Gastrocnemius medialis (tissue), 4 donors: Measurements from ENCODE around the gene FCRLB. TPM values are rescaled to one million over a fixed set of nuclear protein-coding genes. Genes with fewer than 3 reads are reported as not detected.

Source experiments
- ATAC-seq, 2 donors: fragments of 150-250 bp; one replicate each; pipeline ENCODE4 v1.9.1; 2016
- DNase-seq, 2 donors: peaks; one replicate each; pipeline ENCODE4 v3.0.0-alpha.2; 2019
- H3K27ac ChIP-seq, 4 donors: fragments of 200-600 bp; sonication (generic); 1 replicate in 1 of 4; 2 replicates in 3 of 4; pipeline ENCODE4 v1.5.1; 2016 to 2018; ENCODE audit warnings: mild to moderate bottlenecking in 2 of 4, moderate library complexity in 1 of 4
- H3K27me3 ChIP-seq, 3 donors: fragments of 200-600 bp; sonication (generic) in 2 of 3; 1 replicate in 1 of 3; 2 replicates in 2 of 3; pipeline versions ENCODE4 v1.5.1 to v1.6.0; 2016 to 2019; ENCODE audit warnings: mild to moderate bottlenecking in 1 of 3, moderate library complexity in 1 of 3
- H3K36me3 ChIP-seq, 2 donors: fragments of 200-600 bp; sonication (generic) in 1 of 2; one replicate each; pipeline ENCODE4 v1.5.1; 2017 to 2018
- H3K4me1 ChIP-seq, 2 donors: fragments of 200-600 bp; sonication (generic) in 1 of 2; one replicate each; pipeline ENCODE4 v1.5.1; 2016 to 2017; ENCODE audit warnings: mild to moderate bottlenecking in 2 of 2
- H3K4me3 ChIP-seq, 4 donors: fragments of 200-600 bp; sonication (generic) in 3 of 4; 1 replicate in 1 of 4; 2 replicates in 3 of 4; pipeline ENCODE4 v1.5.1; 2016 to 2019; ENCODE audit warnings: mild to moderate bottlenecking in 2 of 4
- H3K9me3 ChIP-seq, 3 donors: fragments of 200-600 bp; sonication (generic) in 2 of 3; 1 replicate in 1 of 3; 2 replicates in 2 of 3; pipeline ENCODE4 v1.5.1; 2016 to 2019
- POLR2A ChIP-seq, 2 donors: fragments of 450-650 bp; IDR thresholded peaks; one replicate each; pipeline ENCODE4 v1.6.1; 2017; ENCODE audit warnings: antibody characterized with exemption in 2 of 2, mild to moderate bottlenecking in 2 of 2, moderate library complexity in 2 of 2
- in situ Hi-C, 4 donors: fragments of 200-750 bp; cut with MboI; loops; one replicate each; pipeline versions ENCODE4 v1.15.0 to v1.8.0; 2017; ENCODE audit warnings: low sequenced_read_pairs in 4 of 4
- intact Hi-C: fragments of 100-400 bp; cut with DNase I; formaldehyde crosslinking; loops from one replicate; pipeline ENCODE4 v1.15.1; 2023; ENCODE audit warnings: low total_unique reads
- total RNA-seq, 4 donors: library from RNA; depleted of rRNA; stranded (reverse); fragments of >200 nt; gene quantifications; one replicate each; pipeline versions ENCODE4 v1.1.0 to v1.2.3, GENCODE V29; 2016
- TF ChIP-seq, protein P1 (sequence below), 5 experiments: fragments of 450-650 bp in 3 of 5; fragments of 200-600 bp in 2 of 5; sonication (generic) in 2 of 5; IDR thresholded peaks in 4 of 5; conservative IDR thresholded peaks in 1 of 5; 1 replicate in 4 of 5; 2 replicates in 1 of 5; pipeline ENCODE4 v1.5.1; 2016 to 2019; ENCODE audit warnings: antibody characterized with exemption in 5 of 5, mild to moderate bottlenecking in 3 of 5, moderate library complexity in 3 of 5

FCRLB gene
- total RNA-seq, 4 donors from 2014 or later = not detected

DNA sequence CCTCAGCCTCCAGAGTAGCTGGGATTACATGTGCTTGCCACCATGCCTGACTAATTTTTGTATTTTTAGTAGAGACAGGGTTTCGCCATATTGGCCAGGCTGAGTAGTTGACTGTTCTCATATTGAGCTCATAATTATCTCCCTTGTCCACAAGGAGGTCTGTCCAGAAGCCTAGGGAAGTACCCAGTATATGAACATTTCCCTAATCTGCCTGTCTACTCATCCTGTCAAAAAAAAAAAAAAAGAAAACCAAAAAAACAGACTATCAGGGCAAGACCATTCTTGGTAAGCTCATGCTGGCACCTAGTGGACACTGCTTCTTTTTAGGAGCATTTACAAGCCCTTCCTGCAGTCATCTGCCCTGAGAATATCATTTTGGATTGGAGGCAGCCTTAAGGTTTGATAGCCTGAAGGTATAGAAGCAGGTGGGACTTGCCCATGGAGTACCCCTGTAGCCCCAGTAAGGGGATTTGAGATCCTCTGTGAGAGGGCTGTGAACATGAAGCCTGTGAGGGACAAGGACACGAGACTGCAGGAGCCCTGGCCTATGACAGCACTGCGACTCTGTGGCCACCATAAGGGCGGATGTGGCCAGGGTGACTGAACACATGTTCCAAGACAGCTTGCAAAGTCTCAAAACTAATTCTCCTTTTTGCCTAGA is 17.4 kb downstream of the FCRLB start:
- ATAC-seq (peak in 1 of 2 donors; percentile 27), DNase-seq (peak; percentile 7 to 35)
- in situ Hi-C loops (loop anchor here in 3 of 4 donors (10.0 to 25.0 kb wide), 3 partner anchors 126 to 526 kb away; partner anchors contain the start of genes APOA2 (in 2 of the 3), FCER1G (in 2 of the 3) and NDUFS2 (in 2 of the 3)), intact Hi-C loops (no loop called here)
- TF ChIP-seq POLR2A (IDR thresholded peaks at IDR 0.05) = no peak
- TF ChIP-seq, protein P1, sequence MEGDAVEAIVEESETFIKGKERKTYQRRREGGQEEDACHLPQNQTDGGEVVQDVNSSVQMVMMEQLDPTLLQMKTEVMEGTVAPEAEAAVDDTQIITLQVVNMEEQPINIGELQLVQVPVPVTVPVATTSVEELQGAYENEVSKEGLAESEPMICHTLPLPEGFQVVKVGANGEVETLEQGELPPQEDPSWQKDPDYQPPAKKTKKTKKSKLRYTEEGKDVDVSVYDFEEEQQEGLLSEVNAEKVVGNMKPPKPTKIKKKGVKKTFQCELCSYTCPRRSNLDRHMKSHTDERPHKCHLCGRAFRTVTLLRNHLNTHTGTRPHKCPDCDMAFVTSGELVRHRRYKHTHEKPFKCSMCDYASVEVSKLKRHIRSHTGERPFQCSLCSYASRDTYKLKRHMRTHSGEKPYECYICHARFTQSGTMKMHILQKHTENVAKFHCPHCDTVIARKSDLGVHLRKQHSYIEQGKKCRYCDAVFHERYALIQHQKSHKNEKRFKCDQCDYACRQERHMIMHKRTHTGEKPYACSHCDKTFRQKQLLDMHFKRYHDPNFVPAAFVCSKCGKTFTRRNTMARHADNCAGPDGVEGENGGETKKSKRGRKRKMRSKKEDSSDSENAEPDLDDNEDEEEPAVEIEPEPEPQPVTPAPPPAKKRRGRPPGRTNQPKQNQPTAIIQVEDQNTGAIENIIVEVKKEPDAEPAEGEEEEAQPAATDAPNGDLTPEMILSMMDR (IDR thresholded peaks at IDR 0.05 in 4 of 5, conservative IDR thresholded peaks at IDR 0.05 in 1 of 5) = peak in 1 of 5 experiments; percentile 17
- H3K27ac ChIP-seq = no peak overlapping the region
- H3K4me3 ChIP-seq = no peak overlapping the region
- H3K27me3 ChIP-seq = no peaks in the 10 kb centered on the region
- no peaks in the 10 kb centered on the region for H3K9me3 ChIP-seq
- no peaks in the 10 kb centered on the region for H3K36me3 ChIP-seq
- H3K4me1 ChIP-seq = peaks cover 0 to under 1% of the 10 kb centered on the region in 2 donors

DNA sequence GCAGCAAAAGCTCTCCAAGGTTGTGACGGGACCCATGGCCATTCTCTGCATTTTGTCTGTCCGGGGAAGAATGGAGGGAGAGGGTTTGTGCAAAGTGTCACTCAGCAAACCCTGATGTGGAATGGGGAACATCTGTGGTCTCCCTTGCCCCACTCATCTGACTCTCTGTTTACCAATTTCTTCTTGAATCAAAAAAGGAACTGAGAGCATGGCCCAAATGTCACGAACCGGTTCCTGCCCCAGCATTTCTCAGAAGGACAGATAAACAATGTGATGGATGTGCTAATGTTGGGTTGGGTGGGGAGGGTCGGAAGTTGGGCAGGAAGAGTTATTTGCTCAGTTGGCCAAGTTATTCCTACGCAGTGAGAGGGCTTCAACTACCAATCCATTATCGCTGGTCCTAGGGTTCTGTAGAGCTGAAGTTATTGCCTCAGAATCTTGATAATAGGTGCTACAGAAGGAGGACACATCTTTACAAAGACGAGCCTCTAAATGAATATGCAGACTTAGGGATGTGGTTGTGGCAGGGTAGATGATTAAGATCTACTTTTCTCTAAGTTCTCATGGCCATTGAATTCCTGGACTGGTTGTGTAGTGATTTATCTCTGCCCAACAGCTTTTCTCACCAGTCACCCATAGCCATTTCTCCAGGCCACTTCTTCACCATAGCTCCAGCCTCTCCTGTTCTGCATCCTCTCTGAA is 18.7 kb downstream of the FCRLB start:
- DNase-seq (peak; percentile 16 to 39), ATAC-seq (peak in 1 of 2 donors; percentile 38)
- intact Hi-C loops = loop anchor here (2.0 kb wide), 1 partner anchor 93 kb away; no protein-coding TSS in a partner anchor
- no peak overlapping the region for H3K4me3 ChIP-seq
- no peaks in the 10 kb centered on the region for H3K27me3 ChIP-seq
- no peaks in the 10 kb centered on the region for H3K9me3 ChIP-seq
- H3K27ac ChIP-seq = no peak overlapping the region
- H3K36me3 ChIP-seq = no peaks in the 10 kb centered on the region
- TF ChIP-seq POLR2A (IDR thresholded peaks at IDR 0.05) = no peak
- TF ChIP-seq, protein P1 (IDR thresholded peaks at IDR 0.05 in 4 of 5, conservative IDR thresholded peaks at IDR 0.05 in 1 of 5) = no peak
- no peaks in the 10 kb centered on the region for H3K4me1 ChIP-seq
- in situ Hi-C loops = loop anchor here in 3 of 4 donors (10.0 to 25.0 kb wide), 3 partner anchors 128 to 528 kb away; partner anchors contain the start of genes APOA2 (in 2 of the 3), FCER1G (in 2 of the 3) and NDUFS2 (in 2 of the 3)

DNA sequence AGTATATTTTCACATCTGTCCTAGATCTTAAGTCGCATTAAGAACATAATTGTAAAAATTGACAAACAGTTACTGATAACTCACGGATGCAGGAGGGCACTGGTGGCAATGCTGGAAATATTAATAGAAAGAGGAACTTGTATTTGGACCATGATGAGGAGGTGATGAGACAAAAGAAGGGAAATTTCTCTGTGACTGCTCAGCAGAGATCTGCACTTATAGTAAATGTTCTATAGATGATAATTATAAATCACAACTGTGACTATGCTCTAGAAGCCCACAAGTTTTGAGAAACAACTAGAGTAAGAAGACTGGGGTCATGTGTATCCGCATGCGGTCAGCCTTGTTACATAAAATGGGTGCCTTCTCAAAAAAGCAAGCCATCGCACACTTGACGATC is 19.6 kb downstream of the FCRLB start:
- Histone ChIP-seq H3K27me3 (no peaks in the 10 kb centered on the region), H3K4me3 (no peak overlapping the region), H3K36me3 (no peaks in the 10 kb centered on the region), H3K27ac (no peak overlapping the region), H3K9me3 (no peaks in the 10 kb centered on the region), H3K4me1 (no peaks in the 10 kb centered on the region)
- TF ChIP-seq, protein P1 (IDR thresholded peaks at IDR 0.05 in 4 of 5, conservative IDR thresholded peaks at IDR 0.05 in 1 of 5) = no peak
- TF ChIP-seq POLR2A (IDR thresholded peaks at IDR 0.05) = no peak
- ATAC-seq = no peak
- DNase-seq = no peak
- in situ Hi-C loops (loop anchor here in 3 of 4 donors (10.0 to 25.0 kb wide), 3 partner anchors 129 to 529 kb away; partner anchors contain the start of genes APOA2 (in 2 of the 3), FCER1G (in 2 of the 3) and NDUFS2 (in 2 of the 3)), intact Hi-C loops (loop anchor here (1.0 to 2.0 kb wide), 2 partner anchors 94 to 254 kb away; no protein-coding TSS in a partner anchor)

DNA sequence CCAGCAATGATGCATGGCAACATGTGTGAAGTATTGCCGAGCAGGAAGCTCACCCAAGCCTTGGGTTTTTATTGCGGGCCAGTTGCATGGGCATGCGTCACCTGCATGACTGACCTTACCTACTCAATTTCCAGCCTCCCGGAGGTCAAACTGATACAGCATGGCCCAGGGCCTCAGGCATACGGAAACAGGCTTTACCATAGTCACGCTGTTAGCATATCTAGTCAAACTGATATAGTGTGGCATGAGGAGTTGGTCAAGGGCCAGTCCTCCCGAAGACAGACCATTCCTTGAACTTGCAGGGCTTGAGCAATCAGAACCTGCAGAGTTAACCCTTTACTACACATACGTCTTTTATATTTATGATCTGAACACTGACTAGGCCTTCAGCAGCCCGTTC is 21.9 kb downstream of the FCRLB start:
- in situ Hi-C loops = loop anchor here in 3 of 4 donors (10.0 to 25.0 kb wide), 3 partner anchors 131 to 531 kb away; partner anchors contain the start of genes APOA2 (in 2 of the 3), FCER1G (in 2 of the 3) and NDUFS2 (in 2 of the 3)
- H3K27ac ChIP-seq = no peak overlapping the region
- H3K4me1 ChIP-seq = no peaks in the 10 kb centered on the region
- intact Hi-C loops = no loop called here
- no peaks in the 10 kb centered on the region for H3K9me3 ChIP-seq
- no peaks in the 10 kb centered on the region for H3K36me3 ChIP-seq
- TF ChIP-seq POLR2A (IDR thresholded peaks at IDR 0.05) = no peak
- TF ChIP-seq, protein P1 (IDR thresholded peaks at IDR 0.05 in 4 of 5, conservative IDR thresholded peaks at IDR 0.05 in 1 of 5) = no peak
- H3K27me3 ChIP-seq = no peaks in the 10 kb centered on the region
- DNase-seq (no peak), ATAC-seq (no peak)
- no peak overlapping the region for H3K4me3 ChIP-seq
